GM10266 (cell line): Measurements from ENCODE around the gene CAMKMT.
A peak's percentile ranks its signal among the peaks of the same experiment; 100 is the strongest.
"Not testable (repeated sequence)": the region's sequence is repeated elsewhere in the genome, so short reads cannot be mapped to it uniquely, and the experiment has no call there.

Experiments used
- DNase-seq: peaks from one replicate; pipeline ENCODE4 v3.0.0; 2012; ENCODE audit errors: extremely low spot score
- CTCF ChIP-seq: IDR thresholded peaks from 2 replicates; pipeline ENCODE4 v1.5.1; 2012; ENCODE audit warnings: mild to moderate bottlenecking, low read depth; ENCODE audit not compliant: control insufficient read depth, insufficient read depth; ENCODE audit errors: missing control alignments

CAMKMT gene

GRCh38 chr2:44372246-44372645 lies 10.5 kb downstream of the CAMKMT start:
- DNase-seq = no peak
- no peak for TF ChIP-seq CTCF

GRCh38 chr2:44377486-44377885 lies 15.7 kb downstream of the CAMKMT start:
- no peak for DNase-seq
- no peak for TF ChIP-seq CTCF

GRCh38 chr2:44385226-44385625 lies 23.5 kb downstream of the CAMKMT start:
- not testable (repeated sequence) for DNase-seq

GRCh38 chr2:44388877-44389276 lies 27.1 kb downstream of the CAMKMT start:
- DNase-seq = no peak
- TF ChIP-seq CTCF = no peak

GRCh38 chr2:44389895-44390294 lies 28.1 kb downstream of the CAMKMT start:
- TF ChIP-seq CTCF = no peak
- no peak for DNase-seq

- peak; percentile 12 for DNase-seq
- peak; percentile 46 for TF ChIP-seq CTCF
Observed at GRCh38 chr2:44392338-44392943, 30.7 kb downstream of the CAMKMT start.

- DNase-seq = no peak
- no peak for TF ChIP-seq CTCF
Observed at GRCh38 chr2:44397447-44398175, 35.9 kb downstream of the CAMKMT start.
